Limb (tissue), 2 donors: ENCODE results near the gene KSR2.
A peak's percentile ranks its signal among the peaks of the same experiment; 100 is the strongest.
"Not testable (repeated sequence)": the region's sequence is repeated elsewhere in the genome, so short reads cannot be mapped to it uniquely, and the experiment has no call there.

Experiments used
- DNase-seq, 2 donors: peaks; one replicate each; pipeline ENCODE4 v3.0.0-alpha.2; 2016; ENCODE audit errors: extremely low spot score in 2 of 2

Gene KSR2

DNA sequence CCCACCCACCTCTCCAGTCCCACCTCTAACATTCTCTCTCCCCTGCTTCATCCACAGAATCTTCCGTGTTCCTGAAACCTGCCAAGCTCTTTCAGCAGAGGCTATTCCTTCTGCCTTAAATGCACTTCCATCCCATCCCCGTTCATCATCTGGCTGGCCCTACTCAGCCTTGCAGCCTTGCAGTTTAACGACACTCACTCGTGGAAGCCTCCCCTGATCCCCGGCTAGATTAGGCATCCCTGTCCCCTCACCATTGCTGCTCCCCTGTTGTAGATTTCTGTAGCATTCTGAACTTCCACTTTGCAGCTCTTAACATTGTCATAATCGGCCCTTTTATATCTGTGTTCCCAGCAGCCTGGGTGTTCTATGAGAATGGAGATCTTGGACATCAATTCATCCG, 326.9 kb downstream of the KSR2 start:
- DNase-seq: no peak

- no peak for DNase-seq
These were observed 328.3 kb downstream of the KSR2 start for GRCh38 chr12:117640511-117640910.

GRCh38 chr12:117629454-117629853, 339.3 kb downstream of the KSR2 start:
- no peak for DNase-seq

- not testable (repeated sequence) for DNase-seq
These were observed 340.1 kb downstream of the KSR2 start for GRCh38 chr12:117628711-117629110.

DNA sequence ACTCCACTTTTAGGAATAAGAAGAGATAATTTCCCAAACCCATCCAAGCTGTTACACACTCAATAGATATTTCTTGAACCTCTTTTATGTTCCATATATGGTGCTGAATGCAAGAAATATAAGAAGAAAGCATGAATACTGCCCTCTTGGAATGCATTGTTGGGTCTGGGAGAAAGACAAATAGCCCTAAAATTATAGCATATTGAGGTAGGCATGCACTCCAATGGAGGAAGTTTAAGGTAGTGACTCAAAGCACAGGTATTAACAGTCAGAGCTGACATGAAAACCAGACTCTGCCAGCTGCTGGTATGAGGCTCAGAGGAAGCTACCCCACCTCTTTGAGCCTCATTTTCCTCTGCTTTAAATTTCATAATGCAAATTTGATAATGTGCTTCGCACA, 346.0 kb downstream of the KSR2 start:
- DNase-seq: no peak

GRCh38 chr12:117622087-117622486, 346.7 kb downstream of the KSR2 start:
- no peak for DNase-seq

- DNase-seq: no peak
These were observed 361.0 kb downstream of the KSR2 start for GRCh38 chr12:117607778-117608177.

GRCh38 chr12:117606945-117607344, 361.8 kb downstream of the KSR2 start:
- no peak for DNase-seq

- DNase-seq: no peak
These were observed 362.8 kb downstream of the KSR2 start for GRCh38 chr12:117606024-117606423.

- DNase-seq: no peak
These were observed 365.3 kb downstream of the KSR2 start for GRCh38 chr12:117603316-117604113.

GRCh38 chr12:117599849-117600248, 368.9 kb downstream of the KSR2 start:
- DNase-seq: no peak

GRCh38 chr12:117596968-117597367, 371.8 kb downstream of the KSR2 start:
- no peak for DNase-seq

GRCh38 chr12:117595751-117596150, 373.0 kb downstream of the KSR2 start:
- DNase-seq: no peak

GRCh38 chr12:117594481-117594880, 374.3 kb downstream of the KSR2 start:
- DNase-seq: no peak

DNA sequence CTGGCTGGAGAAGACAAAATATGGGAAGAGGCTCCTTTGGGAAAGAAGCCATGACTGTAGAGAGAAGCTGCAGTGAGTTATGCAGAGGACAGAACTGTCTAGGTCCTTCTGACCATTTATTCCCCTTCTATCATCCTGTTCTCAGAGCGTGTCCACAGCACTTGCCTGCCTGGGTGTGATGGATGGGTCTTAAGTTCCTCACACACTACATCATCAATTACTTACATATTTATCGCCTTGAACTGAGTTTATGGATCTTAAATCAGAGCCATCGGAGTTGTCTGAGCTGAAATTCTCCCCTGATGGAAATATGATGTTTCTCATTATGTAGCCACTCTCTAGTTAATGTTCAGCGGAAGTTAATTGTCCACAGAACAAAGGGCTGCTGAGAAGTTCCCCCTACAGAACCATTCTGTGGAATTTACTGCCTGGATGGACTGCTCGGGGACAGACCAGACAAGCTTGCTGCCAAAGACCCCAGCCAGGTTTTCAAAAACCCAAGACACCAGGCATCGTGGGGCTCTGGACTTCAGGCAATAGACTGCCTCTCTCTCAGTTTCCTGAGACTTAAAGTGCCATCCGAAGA, 374.9 kb downstream of the KSR2 start:
- DNase-seq: no peak

DNA sequence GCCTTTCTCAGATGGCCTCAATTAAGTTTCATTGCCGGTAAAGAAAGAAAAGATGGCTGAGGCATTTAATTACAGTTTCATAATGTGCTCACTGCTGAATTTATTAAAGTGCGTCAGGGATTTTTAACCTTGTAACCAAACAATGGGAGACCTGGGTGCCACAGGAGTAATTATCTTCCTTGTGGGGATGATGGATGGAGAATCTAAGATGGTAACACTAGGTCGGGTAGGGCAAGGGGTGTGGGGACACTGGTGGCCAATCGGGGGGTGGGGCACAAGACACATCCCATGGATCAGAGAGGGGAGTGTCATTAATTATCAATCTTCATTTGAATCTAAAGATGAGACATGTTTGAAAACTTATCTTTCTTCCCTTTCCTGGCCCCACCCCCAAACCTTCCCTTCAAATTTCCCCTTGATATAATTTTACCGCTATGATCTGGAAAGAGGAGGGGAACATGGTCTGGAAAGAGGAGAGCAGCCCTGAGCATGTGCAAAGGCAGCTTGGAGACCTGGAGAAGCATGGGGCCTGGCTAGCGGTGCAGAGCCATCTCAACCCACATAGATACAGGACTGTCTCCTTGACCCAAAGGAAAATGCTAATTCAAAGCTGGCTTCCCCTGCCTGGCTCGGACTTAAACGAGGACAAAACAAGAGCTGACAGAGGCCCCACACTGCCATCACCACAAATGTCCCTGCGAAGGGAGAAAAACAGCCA, 376.0 kb downstream of the KSR2 start:
- DNase-seq: no peak

GRCh38 chr12:117590999-117591398, 377.8 kb downstream of the KSR2 start:
- DNase-seq: no peak

DNA sequence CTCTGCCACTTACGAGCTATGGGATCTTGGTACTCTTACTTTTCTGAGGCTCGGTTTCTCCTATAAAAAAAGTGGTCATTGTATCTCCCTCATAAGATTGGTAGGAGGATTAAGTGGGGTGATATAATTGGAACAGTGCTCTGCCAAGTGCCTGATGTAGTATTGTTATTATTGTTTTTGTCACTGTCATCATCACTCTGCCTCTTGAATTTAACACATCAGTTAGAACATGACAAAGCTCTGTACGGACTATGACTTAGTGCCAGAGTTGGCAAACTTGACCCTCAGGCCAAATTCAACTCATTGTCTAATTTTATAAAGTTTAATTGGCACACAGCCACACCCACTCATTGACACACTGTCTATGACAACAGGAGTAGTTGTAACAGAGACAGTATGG, 378.4 kb downstream of the KSR2 start:
- DNase-seq: no peak

DNA sequence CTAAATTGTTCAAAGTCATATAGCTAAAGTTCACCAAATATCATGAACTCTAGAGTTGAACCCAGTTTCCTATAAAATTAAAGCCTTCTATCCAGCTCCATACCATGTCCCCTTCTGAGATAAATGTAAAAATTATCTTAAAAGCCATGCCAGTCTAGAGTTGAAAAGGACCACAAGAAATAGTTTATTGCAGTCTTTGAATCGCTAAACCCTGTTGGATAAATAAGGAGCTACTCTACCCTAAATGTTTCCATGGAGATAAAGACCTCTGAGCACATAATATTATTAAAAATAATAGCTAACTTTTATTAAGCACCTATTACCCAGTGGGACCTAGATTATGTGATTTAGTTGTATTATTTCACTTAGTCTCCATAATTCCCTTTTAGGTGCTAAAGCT, 379.8 kb downstream of the KSR2 start:
- DNase-seq: no peak

- peak in 1 of 2 donors; percentile 56 for DNase-seq
These were observed 381.0 kb downstream of the KSR2 start for GRCh38 chr12:117587631-117588287.

DNA sequence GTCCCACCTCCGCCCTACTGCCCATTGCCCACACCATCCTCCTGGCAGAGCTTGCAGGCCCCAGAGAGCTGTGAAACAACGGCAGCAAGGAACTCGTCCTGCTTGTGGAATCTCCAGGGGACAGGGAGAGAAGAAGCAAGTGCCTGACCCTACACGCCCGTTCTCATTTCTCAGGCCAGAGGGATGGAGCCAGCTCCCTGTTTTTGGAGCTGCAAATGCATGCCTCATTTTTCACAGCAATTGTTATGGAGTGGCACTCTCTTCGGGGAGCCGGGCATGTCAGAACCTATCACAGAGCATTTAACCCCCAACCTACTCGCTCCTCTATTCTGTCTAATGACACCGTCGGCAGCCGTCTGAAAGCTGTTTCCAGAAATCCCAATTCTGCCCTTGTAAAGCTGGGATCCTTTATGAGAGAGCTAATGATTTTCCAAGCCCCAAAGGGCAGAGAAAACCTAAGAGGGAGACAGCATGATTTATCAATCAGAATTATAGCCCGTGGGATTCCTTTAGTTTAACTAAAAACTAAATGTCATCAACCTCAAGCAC, 385.0 kb downstream of the KSR2 start:
- DNase-seq: no peak

DNA sequence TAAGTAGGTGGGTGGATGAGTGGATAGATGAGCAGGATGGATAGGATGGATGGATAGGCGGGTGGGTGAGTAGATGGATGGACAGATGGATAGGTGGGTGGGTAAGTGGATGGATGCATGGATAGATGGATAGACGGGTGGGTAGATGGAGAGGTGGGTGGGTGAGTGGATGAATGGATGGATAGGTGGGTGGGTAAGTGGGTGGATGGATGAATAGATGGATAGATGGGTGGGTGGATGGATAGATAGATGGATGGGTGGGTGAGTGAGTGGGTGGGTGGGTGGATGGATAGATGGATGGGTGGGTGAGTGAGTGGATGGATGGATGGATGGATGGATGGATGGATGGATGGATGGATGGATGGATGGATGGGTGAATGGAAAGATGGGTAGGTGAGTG, 385.7 kb downstream of the KSR2 start:
- DNase-seq: no peak
